Spleen (tissue), 7 donors: ENCODE measurements around the gene NCOA1.

ENCODE experiments used
- CTCF ChIP-seq, 11 experiments: fragments of 200-600 bp in 7 of 11; fragments of 450-650 bp in 4 of 11; sonication (generic) in 4 of 11; IDR thresholded peaks in 8 of 11; conservative IDR thresholded peaks in 3 of 11; 1 replicate in 7 of 11; 2 replicates in 4 of 11; pipeline versions ENCODE4 v1.4.0 to v1.8.0; 2016 to 2021; ENCODE audit warnings: antibody characterized with exemption in 11 of 11, inconsistent platforms in 4 of 11, mild to moderate bottlenecking in 1 of 11
- POLR2A ChIP-seq, 3 donors: fragments of 450-650 bp; IDR thresholded peaks; one replicate each; pipeline ENCODE4 v1.5.1; 2017; ENCODE audit warnings: antibody characterized with exemption in 3 of 3, mild to moderate bottlenecking in 1 of 3
- donor health status: DM: no; HTN: no; CAD: no; lungs with moderate emphysema.
- donor health status: DM: no; HTN: no; CAD: no.
- donor health status: DM: no; HTN: no; CAD: no.

- TF ChIP-seq POLR2A (IDR thresholded peaks at IDR 0.05), result no peak
- TF ChIP-seq CTCF (IDR thresholded peaks at IDR 0.05 in 8 of 11, conservative IDR thresholded peaks at IDR 0.05 in 3 of 11), result no peak
Measured at GRCh38 chr2:24548058-24548457, 57.0 kb downstream of the NCOA1 start.
